GM23338 (cell line): ENCODE measurements around the gene DIP2B. TPM values are rescaled to one million over a fixed set of nuclear protein-coding genes. Genes with fewer than 3 reads are reported as not detected.

Source experiments
- ATAC-seq: fragments of 200-7000 bp; cut with Tn5 transposase; 3 replicates; pipeline ENCODE4 v1.9.1; 2020
- DNase-seq: peaks from one replicate; pipeline ENCODE4 v3.0.0-alpha.2; 2015; ENCODE audit warnings: low spot score
- H2AFZ ChIP-seq: fragments of 200-600 bp; sonication (generic); 2 replicates; pipeline ENCODE4 v1.8.0; 2016; ENCODE audit warnings: antibody characterized with exemption, mild to moderate bottlenecking, moderate library complexity
- H3F3A ChIP-seq: fragments of 200-600 bp; sonication (generic); replicated peaks from 2 replicates; pipeline ENCODE4 v1.8.0; 2017; ENCODE audit warnings: antibody characterized with exemption, mixed run types, low read depth
- H3K27ac ChIP-seq: fragments of 200-600 bp; sonication (generic); 2 replicates; pipeline ENCODE4 v1.6.1; 2016; ENCODE audit warnings: low read depth
- H3K27me3 ChIP-seq: fragments of 200-600 bp; sonication (generic); 2 replicates; pipeline ENCODE4 v1.8.0; 2016; ENCODE audit warnings: mild to moderate bottlenecking, mixed run types, moderate library complexity; ENCODE audit not compliant: insufficient read depth
- H3K36me3 ChIP-seq: fragments of 200-600 bp; sonication (generic); 2 replicates; pipeline ENCODE4 v1.8.0; 2016; ENCODE audit warnings: mild to moderate bottlenecking; ENCODE audit not compliant: insufficient read depth
- H3K4me1 ChIP-seq: fragments of 200-600 bp; sonication (generic); 2 replicates; pipeline ENCODE4 v1.8.0; 2016; ENCODE audit warnings: mild to moderate bottlenecking, moderate library complexity; ENCODE audit not compliant: insufficient read depth
- H3K4me2 ChIP-seq: fragments of 200-600 bp; sonication (generic); 2 replicates; pipeline ENCODE4 v1.7.1; 2017; ENCODE audit warnings: mixed run types
- H3K4me3 ChIP-seq: fragments of 200-600 bp; sonication (generic); 2 replicates; pipeline ENCODE4 v1.6.1; 2016; ENCODE audit warnings: mixed run types
- H3K79me2 ChIP-seq: fragments of 200-600 bp; sonication (generic); replicated peaks from 2 replicates; pipeline ENCODE4 v1.8.0; 2017; ENCODE audit warnings: mild to moderate bottlenecking; ENCODE audit not compliant: insufficient read depth
- H3K9me2 ChIP-seq: fragments of 200-600 bp; sonication (generic); 2 replicates; pipeline ENCODE4 v1.8.0; 2017; ENCODE audit not compliant: insufficient read depth
- H4K20me1 ChIP-seq: fragments of 200-600 bp; sonication (generic); replicated peaks from 2 replicates; pipeline ENCODE4 v1.8.0; 2017; ENCODE audit warnings: mild to moderate bottlenecking; ENCODE audit not compliant: insufficient read depth
- H3K27ac Mint-ChIP-seq: 2 replicates; pipeline ENCODE4 v1.8.0; 2020; ENCODE audit warnings: inconsistent platforms, mild to moderate bottlenecking, moderate library complexity, mixed read lengths
- H3K27me3 Mint-ChIP-seq: 3 replicates; pipeline ENCODE4 v1.8.0; 2022; ENCODE audit warnings: low read depth, mild to moderate bottlenecking, moderate library complexity, mixed read lengths, inconsistent platforms; ENCODE audit not compliant: insufficient read depth, poor library complexity
- H3K36me3 Mint-ChIP-seq: 3 replicates; pipeline ENCODE4 v1.8.0; 2021; ENCODE audit warnings: low read depth, mild to moderate bottlenecking, inconsistent platforms, moderate library complexity, mixed read lengths
- H3K4me1 Mint-ChIP-seq: 3 replicates; pipeline ENCODE4 v1.8.0; 2020; ENCODE audit warnings: mild to moderate bottlenecking, inconsistent platforms, mixed read lengths
- H3K4me3 Mint-ChIP-seq: 3 replicates; pipeline ENCODE4 v1.8.0; 2021; ENCODE audit warnings: moderate library complexity, mild to moderate bottlenecking, inconsistent platforms, mixed read lengths
- H3K9me3 Mint-ChIP-seq: 3 replicates; pipeline ENCODE4 v1.8.0; 2020; ENCODE audit warnings: moderate library complexity, mild to moderate bottlenecking, inconsistent platforms, mixed read lengths
- CREB1 ChIP-seq: fragments of 250-450 bp; sonication (Bioruptor Pico); IDR thresholded peaks from 2 replicates; pipeline ENCODE4 v1.5.0; 2020; ENCODE audit warnings: low read depth, mild to moderate bottlenecking, moderate library complexity
- EZH2 ChIP-seq: fragments of 200-600 bp; sonication (generic); IDR thresholded peaks from one replicate; pipeline ENCODE4 v1.8.0; 2017; ENCODE audit warnings: antibody characterized with exemption, mild to moderate bottlenecking, low read depth; ENCODE audit not compliant: unreplicated experiment
- EZH2phosphoT487 ChIP-seq: fragments of 200-600 bp; sonication (generic); IDR thresholded peaks from one replicate; pipeline ENCODE4 v1.8.1; 2018; ENCODE audit warnings: antibody characterized with exemption; ENCODE audit not compliant: unreplicated experiment
- JUNB ChIP-seq: IDR thresholded peaks from one replicate; pipeline ENCODE4 v1.6.1; 2016; ENCODE audit warnings: antibody characterized with exemption; ENCODE audit not compliant: unreplicated experiment
- NANOG ChIP-seq: IDR thresholded peaks from 2 replicates; pipeline ENCODE4 v1.6.1; 2016; ENCODE audit warnings: antibody characterized with exemption, borderline replicate concordance
- POLR2AphosphoS5 ChIP-seq: IDR thresholded peaks from 2 replicates; pipeline ENCODE4 v1.6.1; 2016; ENCODE audit warnings: antibody characterized with exemption, low read depth
- STAT1 ChIP-seq: IDR thresholded peaks from one replicate; pipeline ENCODE4 v1.6.1; 2016; ENCODE audit warnings: antibody characterized with exemption; ENCODE audit not compliant: unreplicated experiment
- ZNF114 ChIP-seq: fragments of 250-450 bp; sonication (Bioruptor Pico); IDR thresholded peaks from 2 replicates; pipeline ENCODE4 v1.5.0; 2020; ENCODE audit warnings: mild to moderate bottlenecking, moderate library complexity
- ZNF331 ChIP-seq: fragments of 250-450 bp; sonication (Bioruptor Pico); IDR thresholded peaks from 2 replicates; pipeline ENCODE4 v1.5.0; 2020; ENCODE audit warnings: low read depth, mild to moderate bottlenecking, moderate library complexity
- polyA plus RNA-seq: library from polyadenylated mRNA; unstranded; fragments of >200 nt; fragmentation: Nextera tagmentation; extraction: Ambion mirVana; gene quantifications from 2 replicates; pipeline ENCODE4 v1.2.1, GENCODE V29; 2016
- total RNA-seq: library from RNA; depleted of rRNA; stranded (reverse); fragments of >200 nt; shearing (Covaris generic); gene quantifications from 2 replicates; pipeline ENCODE4 v1.2.3, GENCODE V29; 2014
- TF ChIP-seq, protein P1 (sequence below), 2 experiments: fragments of 200-600 bp in 1 of 2; sonication (generic) in 1 of 2; conservative IDR thresholded peaks; 2 replicates each; pipeline versions ENCODE4 v1.5.1 to v1.6.1; 2016 to 2017; ENCODE audit warnings: antibody characterized with exemption in 2 of 2, low read depth in 2 of 2, mild to moderate bottlenecking in 2 of 2, moderate library complexity in 1 of 2
- TF ChIP-seq, protein P2 (sequence below): IDR thresholded peaks from 2 replicates; pipeline ENCODE4 v1.6.1; 2016; ENCODE audit warnings: antibody characterized with exemption

Gene DIP2B
- total and polyA plus RNA-seq, 2 experiments from 2014 or later, result 8.0 to 36.4 TPM

DNA sequence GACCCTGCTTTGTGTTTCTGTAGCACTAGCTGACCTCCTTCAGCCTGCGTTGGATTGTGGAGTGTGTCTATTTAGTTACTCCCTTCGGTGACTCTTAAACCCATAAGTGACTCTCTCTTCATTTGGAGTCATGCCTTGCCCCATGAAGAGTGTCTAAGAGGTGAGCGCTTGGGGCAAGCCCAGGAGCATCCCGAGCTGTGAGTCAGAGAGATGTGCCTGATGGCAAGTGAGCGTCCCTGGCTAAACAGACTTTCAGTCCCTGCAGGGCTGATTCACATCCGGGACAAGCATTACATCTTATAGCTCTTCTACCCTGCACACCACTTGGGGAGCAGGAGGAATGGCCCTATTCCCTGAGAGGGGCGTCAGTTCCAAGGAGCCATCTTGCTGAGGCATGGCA, 234.8 kb downstream of the DIP2B start:
- Mint-ChIP-seq H3K4me3 (no peak overlapping the region), H3K36me3 (peaks cover 74% of the 10 kb centered on the region), H3K9me3 (no peaks in the 10 kb centered on the region), H3K27me3 (peaks cover 2% of the 10 kb centered on the region), H3K27ac (no peak overlapping the region), H3K4me1 (no peaks in the 10 kb centered on the region)
- Histone ChIP-seq H3K36me3 (peaks cover 19% of the 10 kb centered on the region), H3K79me2 (no peaks in the 10 kb centered on the region), H3F3A (no peaks in the 10 kb centered on the region), H3K4me1 (no peaks in the 10 kb centered on the region), H3K27me3 (no peaks in the 10 kb centered on the region), H4K20me1 (no peaks in the 10 kb centered on the region), H3K4me3 (no peak overlapping the region), H2AFZ (no peak overlapping the region), H3K27ac (no peak overlapping the region), H3K9me2 (no peaks in the 10 kb centered on the region), H3K4me2 (no peak overlapping the region)
- no peak for ATAC-seq
- no peak for TF ChIP-seq EZH2phosphoT487
- TF ChIP-seq JUNB, result no peak
- TF ChIP-seq CREB1 (CRISPR knock-in tag), result no peak
- no peak for TF ChIP-seq ZNF114
- TF ChIP-seq STAT1, result no peak
- TF ChIP-seq, protein P1, sequence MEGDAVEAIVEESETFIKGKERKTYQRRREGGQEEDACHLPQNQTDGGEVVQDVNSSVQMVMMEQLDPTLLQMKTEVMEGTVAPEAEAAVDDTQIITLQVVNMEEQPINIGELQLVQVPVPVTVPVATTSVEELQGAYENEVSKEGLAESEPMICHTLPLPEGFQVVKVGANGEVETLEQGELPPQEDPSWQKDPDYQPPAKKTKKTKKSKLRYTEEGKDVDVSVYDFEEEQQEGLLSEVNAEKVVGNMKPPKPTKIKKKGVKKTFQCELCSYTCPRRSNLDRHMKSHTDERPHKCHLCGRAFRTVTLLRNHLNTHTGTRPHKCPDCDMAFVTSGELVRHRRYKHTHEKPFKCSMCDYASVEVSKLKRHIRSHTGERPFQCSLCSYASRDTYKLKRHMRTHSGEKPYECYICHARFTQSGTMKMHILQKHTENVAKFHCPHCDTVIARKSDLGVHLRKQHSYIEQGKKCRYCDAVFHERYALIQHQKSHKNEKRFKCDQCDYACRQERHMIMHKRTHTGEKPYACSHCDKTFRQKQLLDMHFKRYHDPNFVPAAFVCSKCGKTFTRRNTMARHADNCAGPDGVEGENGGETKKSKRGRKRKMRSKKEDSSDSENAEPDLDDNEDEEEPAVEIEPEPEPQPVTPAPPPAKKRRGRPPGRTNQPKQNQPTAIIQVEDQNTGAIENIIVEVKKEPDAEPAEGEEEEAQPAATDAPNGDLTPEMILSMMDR (conservative IDR thresholded peaks at IDR 0.05; ENCODE audit: low read depth in 2 of 2), result no peak
- DNase-seq, result no peak

DNA sequence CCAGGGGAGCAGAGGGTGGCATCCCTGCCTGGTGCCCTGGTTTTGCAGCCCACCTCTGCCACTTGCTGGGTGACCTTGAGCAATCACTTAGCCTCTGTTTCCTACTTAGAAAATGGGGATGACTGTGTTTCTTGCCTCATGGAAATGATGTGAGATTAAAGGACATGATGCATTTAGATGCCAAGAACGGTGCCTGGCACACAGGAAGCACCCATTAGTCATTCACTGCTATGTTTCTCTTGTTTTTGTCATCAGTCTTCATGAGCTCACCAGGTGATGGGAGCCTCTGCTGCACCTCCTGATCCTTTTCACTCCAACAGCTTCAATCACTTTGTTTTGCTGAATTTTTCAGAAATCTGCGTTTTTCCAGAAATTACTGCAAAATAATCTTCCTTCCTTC, 235.5 kb downstream of the DIP2B start:
- no peak for TF ChIP-seq NANOG
- TF ChIP-seq, protein P2, sequence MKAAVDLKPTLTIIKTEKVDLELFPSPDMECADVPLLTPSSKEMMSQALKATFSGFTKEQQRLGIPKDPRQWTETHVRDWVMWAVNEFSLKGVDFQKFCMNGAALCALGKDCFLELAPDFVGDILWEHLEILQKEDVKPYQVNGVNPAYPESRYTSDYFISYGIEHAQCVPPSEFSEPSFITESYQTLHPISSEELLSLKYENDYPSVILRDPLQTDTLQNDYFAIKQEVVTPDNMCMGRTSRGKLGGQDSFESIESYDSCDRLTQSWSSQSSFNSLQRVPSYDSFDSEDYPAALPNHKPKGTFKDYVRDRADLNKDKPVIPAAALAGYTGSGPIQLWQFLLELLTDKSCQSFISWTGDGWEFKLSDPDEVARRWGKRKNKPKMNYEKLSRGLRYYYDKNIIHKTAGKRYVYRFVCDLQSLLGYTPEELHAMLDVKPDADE, result no peak
- no peak for TF ChIP-seq ZNF331 (CRISPR knock-in tag)
- Mint-ChIP-seq H3K9me3 (no peaks in the 10 kb centered on the region), H3K4me3 (no peak overlapping the region), H3K36me3 (peaks cover 71% of the 10 kb centered on the region), H3K27ac (no peak overlapping the region), H3K27me3 (peaks cover 2% of the 10 kb centered on the region), H3K4me1 (no peaks in the 10 kb centered on the region)
- H3K27me3 ChIP-seq, result no peaks in the 10 kb centered on the region
- no peaks in the 10 kb centered on the region for H4K20me1 ChIP-seq
- no peaks in the 10 kb centered on the region for H3K79me2 ChIP-seq
- H3K27ac ChIP-seq, result no peak overlapping the region
- peaks cover 19% of the 10 kb centered on the region for H3K36me3 ChIP-seq
- 0 out of 2 replicates have a peak, but pooled peaks cover 3% of the 10 kb centered on the region for H3F3A ChIP-seq
- H3K9me2 ChIP-seq, result no peaks in the 10 kb centered on the region
- no peak overlapping the region for H3K4me3 ChIP-seq
- H3K4me2 ChIP-seq, result no peak overlapping the region
- H2AFZ ChIP-seq, result no peak overlapping the region
- ATAC-seq (no peak), DNase-seq (no peak)
- no peaks in the 10 kb centered on the region for H3K4me1 ChIP-seq

DNA sequence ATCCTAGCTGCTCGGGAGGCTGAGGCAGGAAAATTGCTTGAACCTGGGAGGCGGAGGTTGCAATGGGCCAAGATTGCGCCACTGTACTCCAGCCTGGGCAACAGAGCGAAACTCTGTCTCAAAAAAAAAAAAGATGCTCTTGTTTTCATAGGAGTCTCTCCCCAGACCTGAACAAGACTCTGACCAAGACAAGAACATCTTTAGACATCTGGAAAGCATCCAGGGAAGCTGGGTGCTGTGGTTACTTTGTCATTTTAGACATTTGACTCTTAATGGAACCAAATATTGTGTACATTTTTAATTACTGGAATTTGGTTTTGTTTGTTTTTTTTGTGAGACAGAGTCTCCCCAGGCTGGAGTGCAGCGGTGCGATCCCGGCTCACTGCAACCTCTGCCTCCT, 238.0 kb downstream of the DIP2B start:
- H3K36me3 Mint-ChIP-seq, result peaks cover 52% of the 10 kb centered on the region
- H3K4me3 Mint-ChIP-seq, result no peak overlapping the region
- H3K36me3 ChIP-seq, result peaks cover 14% of the 10 kb centered on the region
- no peaks in the 10 kb centered on the region for H3K79me2 ChIP-seq
- H3K4me1 ChIP-seq, result no peaks in the 10 kb centered on the region
- H3K27ac ChIP-seq, result no peak overlapping the region
- H3K27me3 Mint-ChIP-seq, result peaks cover 2% of the 10 kb centered on the region
- no peak overlapping the region for H3K27ac Mint-ChIP-seq
- DNase-seq (no peak), ATAC-seq (no peak)
- no peak overlapping the region for H2AFZ ChIP-seq
- H3K4me2 ChIP-seq, result no peak overlapping the region
- peaks cover 5% of the 10 kb centered on the region; the same call in 2 of the 3 replicates for H3K4me1 Mint-ChIP-seq
- H3K9me3 Mint-ChIP-seq, result no peaks in the 10 kb centered on the region
- H3K9me2 ChIP-seq, result no peaks in the 10 kb centered on the region
- H3K4me3 ChIP-seq, result no peak overlapping the region
- no peaks in the 10 kb centered on the region for H3K27me3 ChIP-seq
- 0 out of 2 replicates have a peak, but pooled peaks cover 3% of the 10 kb centered on the region for H3F3A ChIP-seq
- H4K20me1 ChIP-seq, result 0 out of 2 replicates have a peak, but pooled peaks cover 6% of the 10 kb centered on the region
- TF ChIP-seq, protein P2, result no peak
- no peak for TF ChIP-seq EZH2
- TF ChIP-seq EZH2phosphoT487, result no peak
- TF ChIP-seq ZNF331 (CRISPR knock-in tag), result no peak
- TF ChIP-seq STAT1, result no peak
- TF ChIP-seq CREB1 (CRISPR knock-in tag), result no peak
- TF ChIP-seq POLR2AphosphoS5, result no peak
- TF ChIP-seq JUNB, result no peak
- no peak for TF ChIP-seq NANOG
- TF ChIP-seq, protein P1 (conservative IDR thresholded peaks at IDR 0.05; ENCODE audit: low read depth in 2 of 2), result no peak
- TF ChIP-seq ZNF114, result no peak
